Omental fat pad (tissue), 4 donors: Measurements from ENCODE around the gene EHD3. TPM values are rescaled to one million over a fixed set of nuclear protein-coding genes. Genes with fewer than 3 reads are reported as not detected.

ENCODE experiments used
- ATAC-seq: fragments of 150-250 bp; one replicate; pipeline ENCODE4 v1.9.1; 2016; ENCODE audit warnings: mild to moderate bottlenecking, moderate library complexity; ENCODE audit not compliant: low FRiP score
- DNase-seq: peaks from one replicate; pipeline ENCODE4 v3.0.0-alpha.2; 2019; ENCODE audit warnings: low spot score
- total RNA-seq, 4 donors: library from RNA; depleted of rRNA; stranded (reverse); fragments of >200 nt; gene quantifications; one replicate each; pipeline ENCODE4 v1.1.0, GENCODE V29; 2016
- TF ChIP-seq, protein P1 (sequence below), 3 donors: fragments of 450-650 bp; IDR thresholded peaks; one replicate each; pipeline ENCODE4 v1.5.1; 2016 to 2017; ENCODE audit warnings: antibody characterized with exemption in 3 of 3, mild to moderate bottlenecking in 3 of 3, moderate library complexity in 2 of 3

EHD3 gene
- total RNA-seq, 4 donors from 2014 or later: 3.1 to 5.2 (median 3.6) TPM

DNA sequence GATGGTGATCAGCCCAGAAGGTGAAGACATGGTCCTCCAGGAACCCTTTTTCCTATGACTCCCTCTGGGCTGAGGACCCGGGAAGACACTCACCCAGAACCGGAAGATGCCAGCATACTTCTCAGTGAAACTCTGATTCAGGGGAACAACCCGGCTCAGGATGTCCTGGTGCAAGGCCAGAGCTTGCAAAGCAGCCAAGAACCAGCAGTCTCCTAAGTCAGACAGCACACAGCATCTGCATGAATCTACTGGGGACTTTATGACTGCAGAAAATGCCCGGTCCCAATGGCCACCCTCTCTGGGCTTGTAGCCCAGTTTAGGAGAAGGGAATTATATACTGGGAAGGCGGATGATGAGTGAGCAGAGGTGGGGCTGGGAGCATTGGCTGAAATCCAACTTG lies 31.9 kb upstream of the EHD3 start:
- TF ChIP-seq, protein P1, sequence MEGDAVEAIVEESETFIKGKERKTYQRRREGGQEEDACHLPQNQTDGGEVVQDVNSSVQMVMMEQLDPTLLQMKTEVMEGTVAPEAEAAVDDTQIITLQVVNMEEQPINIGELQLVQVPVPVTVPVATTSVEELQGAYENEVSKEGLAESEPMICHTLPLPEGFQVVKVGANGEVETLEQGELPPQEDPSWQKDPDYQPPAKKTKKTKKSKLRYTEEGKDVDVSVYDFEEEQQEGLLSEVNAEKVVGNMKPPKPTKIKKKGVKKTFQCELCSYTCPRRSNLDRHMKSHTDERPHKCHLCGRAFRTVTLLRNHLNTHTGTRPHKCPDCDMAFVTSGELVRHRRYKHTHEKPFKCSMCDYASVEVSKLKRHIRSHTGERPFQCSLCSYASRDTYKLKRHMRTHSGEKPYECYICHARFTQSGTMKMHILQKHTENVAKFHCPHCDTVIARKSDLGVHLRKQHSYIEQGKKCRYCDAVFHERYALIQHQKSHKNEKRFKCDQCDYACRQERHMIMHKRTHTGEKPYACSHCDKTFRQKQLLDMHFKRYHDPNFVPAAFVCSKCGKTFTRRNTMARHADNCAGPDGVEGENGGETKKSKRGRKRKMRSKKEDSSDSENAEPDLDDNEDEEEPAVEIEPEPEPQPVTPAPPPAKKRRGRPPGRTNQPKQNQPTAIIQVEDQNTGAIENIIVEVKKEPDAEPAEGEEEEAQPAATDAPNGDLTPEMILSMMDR (IDR thresholded peaks at IDR 0.05): no peak
- no peak for ATAC-seq
- no peak for DNase-seq

DNA sequence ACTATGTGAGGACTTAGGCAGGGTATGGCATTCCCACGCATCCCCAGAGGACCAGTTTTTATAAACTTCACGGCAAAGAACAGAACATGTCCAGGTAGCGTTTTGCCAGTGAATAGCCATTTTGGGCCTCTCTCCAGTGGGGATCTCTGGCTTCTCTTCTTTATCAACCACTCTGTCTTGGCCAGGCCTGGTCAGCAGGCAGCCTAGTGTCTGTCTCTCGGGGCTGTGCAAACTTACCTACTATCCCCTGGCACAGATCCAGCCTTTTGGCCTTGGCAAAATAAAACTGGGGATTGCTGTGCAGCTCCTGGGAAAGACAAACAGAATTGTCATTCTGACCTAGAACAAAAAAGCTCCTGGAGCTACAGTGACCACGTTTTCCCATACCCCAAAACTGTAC lies 31.1 kb upstream of the EHD3 start:
- no peak for DNase-seq
- no peak for ATAC-seq
- TF ChIP-seq, protein P1 (IDR thresholded peaks at IDR 0.05): no peak

DNA sequence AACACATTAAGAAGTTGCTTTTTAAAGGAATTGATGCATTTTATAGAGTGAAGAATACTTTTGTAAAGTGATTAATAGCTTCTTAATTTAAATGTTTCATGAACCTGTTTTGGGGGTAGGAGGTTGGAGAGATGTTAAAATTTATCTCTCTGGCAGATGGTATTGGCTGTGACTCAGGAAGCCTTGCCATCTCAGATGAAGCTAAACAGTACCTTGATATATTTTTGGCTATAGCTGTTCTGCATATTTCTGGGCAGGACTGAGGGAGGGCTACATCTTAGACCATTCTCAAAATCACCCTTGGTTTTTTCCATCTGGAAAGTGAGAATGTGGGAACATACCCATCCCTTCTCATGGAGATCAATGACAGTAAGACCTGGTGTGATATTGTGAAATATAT lies 30.0 kb upstream of the EHD3 start:
- ATAC-seq (no peak), DNase-seq (no peak)
- TF ChIP-seq, protein P1 (IDR thresholded peaks at IDR 0.05): no peak

DNA sequence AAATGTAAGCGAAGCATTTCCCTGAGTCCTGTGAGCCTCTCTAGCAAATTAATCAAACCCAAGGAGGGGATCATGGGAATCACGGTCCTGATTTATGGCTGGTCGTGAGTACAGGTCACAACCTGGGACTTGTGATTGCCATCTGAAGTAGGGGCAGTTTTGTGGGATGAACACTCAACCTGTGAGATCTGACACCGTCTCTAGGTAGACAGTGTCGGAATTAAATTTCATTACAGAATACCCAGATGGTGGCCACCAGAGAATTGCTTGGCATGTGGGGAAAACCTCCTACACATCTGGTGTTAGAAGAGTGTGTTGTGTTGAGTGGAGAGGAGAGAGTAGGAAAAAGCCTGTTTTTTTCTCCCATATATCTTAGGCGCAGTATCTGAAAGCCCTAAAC lies 29.2 kb upstream of the EHD3 start:
- ATAC-seq (no peak), DNase-seq (no peak)
- TF ChIP-seq, protein P1 (IDR thresholded peaks at IDR 0.05): no peak

DNA sequence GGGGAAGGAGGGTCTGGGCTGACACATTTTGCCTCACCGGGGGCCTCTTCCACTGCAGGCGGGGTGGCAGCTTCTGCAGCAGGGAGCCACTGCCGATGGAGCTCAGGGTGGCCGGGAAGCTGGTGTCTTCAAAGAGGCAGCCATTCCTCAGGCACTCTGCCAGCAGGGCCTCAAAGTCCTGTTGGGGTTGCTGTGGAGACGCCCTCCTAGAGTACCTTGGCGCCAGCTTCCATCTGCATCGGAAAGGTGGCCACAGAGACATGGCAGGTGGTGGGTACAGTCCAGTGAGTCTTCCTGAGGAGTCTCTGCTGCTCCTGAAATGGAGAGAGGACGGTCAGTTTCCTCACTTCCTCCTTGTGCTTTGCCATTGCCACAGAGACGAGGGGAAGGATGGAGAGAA lies 28.8 kb upstream of the EHD3 start:
- ATAC-seq: no peak
- DNase-seq: no peak
- TF ChIP-seq, protein P1 (IDR thresholded peaks at IDR 0.05): no peak

DNA sequence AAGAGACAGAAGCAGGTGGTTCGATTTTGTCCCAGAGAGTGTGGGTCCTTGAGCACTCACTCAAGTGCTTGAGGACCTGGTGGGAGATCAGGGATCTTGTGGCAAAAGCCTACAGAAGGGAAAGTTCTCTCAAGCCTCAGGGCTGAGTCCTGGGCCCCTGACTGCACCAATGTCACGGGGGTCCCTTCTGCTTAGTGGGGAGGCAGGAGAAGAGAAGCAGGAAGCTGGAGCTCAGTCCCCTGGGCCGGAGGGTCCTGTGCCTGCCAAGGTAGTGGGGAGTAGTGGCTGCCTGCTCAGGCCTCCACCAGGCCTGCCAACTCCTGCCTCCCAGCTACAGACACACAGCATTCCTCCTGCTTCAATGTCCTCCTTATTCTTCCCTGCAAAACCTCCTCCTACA lies 28.3 kb upstream of the EHD3 start:
- no peak for DNase-seq
- no peak for ATAC-seq
- TF ChIP-seq, protein P1 (IDR thresholded peaks at IDR 0.05): no peak

DNA sequence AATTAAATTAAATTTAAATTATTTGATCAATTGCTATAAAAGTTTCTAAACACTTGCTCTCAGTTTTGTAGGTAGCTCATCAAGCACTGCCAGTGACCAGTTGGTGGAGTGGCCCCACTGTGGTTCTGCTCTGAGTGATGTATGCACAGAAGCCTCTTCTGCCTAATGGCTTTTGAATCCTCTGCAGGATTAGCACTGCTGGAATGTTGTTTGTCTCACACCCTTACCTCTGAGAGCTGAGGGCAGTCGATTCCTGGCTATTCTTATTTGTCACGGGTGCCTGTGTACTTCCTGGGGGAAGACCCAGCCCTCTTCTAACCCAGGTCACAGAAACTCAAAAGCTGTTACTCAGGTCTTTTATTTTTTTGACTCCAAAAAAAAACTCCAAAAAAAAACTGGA lies 26.2 kb upstream of the EHD3 start:
- ATAC-seq: no peak
- TF ChIP-seq, protein P1 (IDR thresholded peaks at IDR 0.05): no peak

More for the DNA sequence above, 26.2 kb upstream of the EHD3 start:
- no peak for DNase-seq
